Left ventricle myocardium inferior (tissue), 1 donor: ENCODE data around the gene CEP55. TPM values are rescaled to one million over a fixed set of nuclear protein-coding genes. Genes with fewer than 3 reads are reported as not detected.
"Not testable (repeated sequence)": the region's sequence is repeated elsewhere in the genome, so short reads cannot be mapped to it uniquely, and the experiment has no call there.

ENCODE experiments used
- DNase-seq: peaks from one replicate; pipeline ENCODE4 v3.0.0-alpha.2; 2020
- H3K27ac ChIP-seq: fragments of 200-600 bp; replicated peaks from 2 replicates; pipeline ENCODE4 v1.8.0; 2021
- H3K27me3 ChIP-seq: fragments of 200-600 bp; 2 replicates; pipeline ENCODE4 v1.8.0; 2021; ENCODE audit warnings: low read depth
- H3K36me3 ChIP-seq: fragments of 200-600 bp; 2 replicates; pipeline ENCODE4 v1.8.0; 2021
- H3K4me1 ChIP-seq: fragments of 200-600 bp; 2 replicates; pipeline ENCODE4 v1.8.0; 2021
- H3K4me3 ChIP-seq: fragments of 200-600 bp; 2 replicates; pipeline ENCODE4 v1.8.0; 2021; ENCODE audit warnings: mild to moderate bottlenecking, moderate library complexity
- H3K9me3 ChIP-seq: fragments of 200-600 bp; replicated peaks from 2 replicates; pipeline ENCODE4 v1.8.0; 2021
- intact Hi-C: fragments of 100-400 bp; cut with micrococcal nuclease; formaldehyde crosslinking; loops from one replicate; pipeline ENCODE4 v1.11.0; 2022
- total RNA-seq: library from RNA; stranded (reverse); fragmentation: NEBNext Ultra II Directional; extraction: Animal tissue kit (Norgen Biotek cat#: 25700); gene quantifications from one replicate; pipeline ENCODE4 v1.2.1, GENCODE V29; 2021
- TF ChIP-seq, protein P1 (sequence below): fragments of 200-600 bp; IDR thresholded peaks from 2 replicates; pipeline ENCODE4 v1.8.0; 2021; ENCODE audit warnings: antibody characterized with exemption, mild to moderate bottlenecking, borderline replicate concordance
- donor health status: DM: no; HTN: yes; CAD: no; lungs with severe emphysema.

The CEP55 gene
- total RNA-seq, 1 donor from 2014 or later = 0.66 TPM

DNA sequence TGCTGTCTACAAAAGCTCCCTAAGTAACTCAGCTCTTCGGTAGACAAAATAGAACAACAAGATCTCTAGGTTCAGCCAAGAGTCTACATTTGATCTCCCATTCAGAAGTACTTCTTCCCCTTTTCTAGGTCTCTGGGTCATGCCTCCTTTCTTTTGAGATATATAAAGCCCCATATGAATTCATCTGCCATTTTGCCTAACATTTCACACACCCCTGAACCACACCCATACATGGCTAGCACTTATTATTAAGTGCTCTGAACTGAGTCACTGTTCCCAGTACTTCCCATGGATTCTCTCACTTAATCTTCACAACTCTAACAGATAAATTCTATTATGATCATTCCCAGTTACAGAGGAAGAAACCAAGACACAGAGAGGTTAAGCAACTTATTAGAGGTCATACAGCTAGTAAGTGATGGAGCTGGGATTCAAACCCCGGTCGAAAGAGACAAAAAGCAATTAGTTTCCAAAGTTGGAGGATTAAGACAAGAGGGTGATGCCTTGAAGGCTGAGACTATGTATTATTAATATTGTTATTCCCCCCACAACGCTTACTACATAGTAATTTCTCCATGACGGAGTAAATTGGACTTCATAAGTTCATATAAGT is 31.5 kb upstream of the CEP55 start:
- Histone ChIP-seq H3K36me3 (no peaks in the 10 kb centered on the region), H3K9me3 (no peaks in the 10 kb centered on the region), H3K4me3 (no peak overlapping the region), H3K27me3 (no peaks in the 10 kb centered on the region), H3K4me1 (peaks cover 75% of the 10 kb centered on the region), H3K27ac (peak overlapping the region; percentile 93)
- intact Hi-C loops = no loop called here
- TF ChIP-seq, protein P1, sequence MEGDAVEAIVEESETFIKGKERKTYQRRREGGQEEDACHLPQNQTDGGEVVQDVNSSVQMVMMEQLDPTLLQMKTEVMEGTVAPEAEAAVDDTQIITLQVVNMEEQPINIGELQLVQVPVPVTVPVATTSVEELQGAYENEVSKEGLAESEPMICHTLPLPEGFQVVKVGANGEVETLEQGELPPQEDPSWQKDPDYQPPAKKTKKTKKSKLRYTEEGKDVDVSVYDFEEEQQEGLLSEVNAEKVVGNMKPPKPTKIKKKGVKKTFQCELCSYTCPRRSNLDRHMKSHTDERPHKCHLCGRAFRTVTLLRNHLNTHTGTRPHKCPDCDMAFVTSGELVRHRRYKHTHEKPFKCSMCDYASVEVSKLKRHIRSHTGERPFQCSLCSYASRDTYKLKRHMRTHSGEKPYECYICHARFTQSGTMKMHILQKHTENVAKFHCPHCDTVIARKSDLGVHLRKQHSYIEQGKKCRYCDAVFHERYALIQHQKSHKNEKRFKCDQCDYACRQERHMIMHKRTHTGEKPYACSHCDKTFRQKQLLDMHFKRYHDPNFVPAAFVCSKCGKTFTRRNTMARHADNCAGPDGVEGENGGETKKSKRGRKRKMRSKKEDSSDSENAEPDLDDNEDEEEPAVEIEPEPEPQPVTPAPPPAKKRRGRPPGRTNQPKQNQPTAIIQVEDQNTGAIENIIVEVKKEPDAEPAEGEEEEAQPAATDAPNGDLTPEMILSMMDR = no peak
- no peak for DNase-seq

DNA sequence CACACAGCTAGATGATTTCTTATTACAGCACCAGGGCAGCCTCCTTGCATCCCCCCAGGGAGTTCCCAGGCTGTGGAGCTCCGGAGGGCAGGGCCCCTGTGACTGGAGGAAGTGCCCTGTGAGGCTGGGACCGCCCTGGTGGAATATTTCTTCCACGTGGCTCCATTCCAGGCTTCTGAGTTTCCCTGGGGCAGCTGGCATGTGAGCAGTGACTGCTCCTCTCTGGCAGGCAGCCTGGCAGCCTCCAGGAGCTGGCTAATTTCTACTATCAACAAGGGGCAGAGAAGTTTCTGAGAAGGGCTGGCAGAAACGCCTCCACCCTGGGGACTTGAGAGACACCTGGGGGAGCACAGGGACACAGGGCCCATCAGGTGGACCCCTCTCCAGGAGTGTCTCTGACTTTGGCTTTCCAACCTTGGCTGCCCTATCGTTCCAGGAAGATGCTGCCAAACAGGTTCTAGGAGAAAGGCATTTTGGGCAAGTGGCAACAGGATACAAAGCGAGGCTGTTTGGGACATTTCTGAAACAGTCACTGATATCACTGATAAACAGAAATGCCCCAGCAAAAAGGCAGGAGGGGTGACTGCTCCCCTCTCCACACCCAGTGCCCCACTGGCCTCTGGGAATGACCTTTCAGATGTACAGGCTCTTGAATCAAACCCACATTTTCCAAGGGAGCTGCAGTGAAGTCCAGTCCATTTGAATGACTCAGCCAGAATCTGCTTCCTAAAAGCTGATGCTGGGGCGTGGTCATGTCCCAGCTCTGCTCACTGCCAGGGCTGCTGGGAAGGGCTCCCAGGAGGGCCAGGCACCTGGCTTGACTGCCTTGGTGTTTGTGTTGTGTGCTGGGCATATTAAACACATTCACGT is 30.4 kb upstream of the CEP55 start:
- Histone ChIP-seq H3K9me3 (no peaks in the 10 kb centered on the region), H3K27ac (peak overlapping the region; percentile 93), H3K4me3 (peak overlapping the region; percentile 43), H3K36me3 (no peaks in the 10 kb centered on the region), H3K27me3 (no peaks in the 10 kb centered on the region), H3K4me1 (peaks cover 79% of the 10 kb centered on the region)
- TF ChIP-seq, protein P1 = no peak
- DNase-seq = peak; percentile 75
- intact Hi-C loops = no loop called here

DNA sequence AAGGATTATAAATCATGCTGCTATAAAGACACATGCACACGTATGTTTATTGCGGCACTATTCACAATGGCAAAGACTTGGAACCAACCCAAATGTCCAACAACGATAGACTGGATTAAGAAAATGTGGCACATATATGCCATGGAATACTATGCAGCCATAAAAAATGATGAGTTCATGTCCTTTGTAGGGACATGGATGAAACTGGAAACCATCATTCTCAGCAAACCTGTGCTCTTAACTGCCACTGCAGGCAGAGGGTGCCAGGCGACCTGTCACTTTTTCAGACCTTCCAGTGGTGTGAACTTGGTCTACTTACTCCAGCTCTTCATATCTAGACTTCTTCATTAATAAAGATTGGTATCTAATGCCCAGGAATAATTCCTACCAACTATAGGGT is 28.8 kb upstream of the CEP55 start:
- H3K27ac ChIP-seq = peak overlapping the region; percentile 62
- H3K9me3 ChIP-seq, DNase-seq, intact Hi-C loops, H3K36me3 ChIP-seq, H3K27me3 ChIP-seq, H3K4me3 ChIP-seq: not testable (repeated sequence)
- peaks cover 74% of the 10 kb centered on the region for H3K4me1 ChIP-seq

DNA sequence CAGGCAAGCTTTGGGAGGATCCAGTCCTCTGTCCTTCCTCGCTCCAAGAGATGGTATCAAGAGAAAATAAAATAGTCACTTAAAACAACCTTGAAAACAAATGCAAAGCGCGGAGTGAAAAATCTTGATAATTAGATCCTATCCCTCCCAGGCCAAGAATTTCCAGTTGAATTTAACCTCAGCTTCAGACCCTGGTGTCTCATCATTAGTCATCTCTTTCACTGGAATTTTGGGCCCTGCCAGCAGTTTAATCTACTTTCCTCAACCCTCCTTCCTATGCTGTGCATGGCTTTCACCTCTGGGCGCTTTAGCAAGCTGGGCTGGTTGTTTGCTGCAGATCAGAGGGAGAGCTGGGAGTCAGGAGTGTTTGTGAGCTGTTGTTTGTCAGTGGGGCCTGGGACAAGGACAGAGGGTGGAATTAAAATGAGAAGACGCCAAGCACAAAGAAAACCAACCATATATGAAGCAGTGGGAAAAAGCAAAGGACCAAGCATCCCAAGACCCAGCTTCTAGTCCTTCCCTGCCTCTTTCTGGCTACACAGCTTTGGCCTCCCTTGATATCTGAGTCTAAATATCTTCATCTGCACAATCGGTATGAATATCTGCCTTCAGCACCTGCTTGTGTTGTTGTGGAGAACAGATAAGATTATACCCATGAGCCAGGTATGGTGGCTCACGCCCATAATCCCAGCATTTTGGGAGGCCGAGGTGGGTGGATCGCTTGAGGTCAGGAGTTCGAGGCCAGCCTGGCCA is 27.8 kb upstream of the CEP55 start:
- intact Hi-C loops = no loop called here
- Histone ChIP-seq H3K27ac (peak overlapping the region; percentile 62), H3K4me3 (no peak overlapping the region), H3K4me1 (peaks cover 76% of the 10 kb centered on the region), H3K36me3 (no peaks in the 10 kb centered on the region), H3K27me3 (no peaks in the 10 kb centered on the region), H3K9me3 (no peaks in the 10 kb centered on the region)
- TF ChIP-seq, protein P1 = no peak
- no peak for DNase-seq

DNA sequence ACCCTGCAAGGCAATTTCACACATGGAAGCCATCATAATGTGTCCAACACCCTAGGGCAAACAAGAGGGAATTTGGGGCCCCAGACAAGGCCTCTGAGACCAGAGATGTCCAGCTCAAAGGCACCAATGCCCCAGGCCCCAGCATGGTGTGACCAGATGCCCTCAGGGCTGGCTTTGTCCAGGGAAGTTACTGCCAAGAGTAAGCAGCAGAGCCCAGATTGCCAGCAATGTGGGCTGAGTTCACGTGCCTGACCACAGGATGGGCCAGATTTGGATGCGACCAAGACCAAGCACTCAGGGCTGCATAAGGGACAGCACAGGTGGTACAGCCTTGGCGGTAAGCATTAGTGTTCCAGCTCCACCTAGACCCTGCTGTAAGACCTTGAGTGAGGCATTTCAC is 27.0 kb upstream of the CEP55 start:
- Histone ChIP-seq H3K4me1 (peaks cover 73% of the 10 kb centered on the region), H3K27ac (peak overlapping the region; percentile 44)

More for the DNA sequence above, 27.0 kb upstream of the CEP55 start:
- peak; percentile 21 for DNase-seq
- no peak overlapping the region for H3K4me3 ChIP-seq
- H3K9me3 ChIP-seq = no peaks in the 10 kb centered on the region
- H3K36me3 ChIP-seq = no peaks in the 10 kb centered on the region
- intact Hi-C loops = no loop called here
- no peaks in the 10 kb centered on the region for H3K27me3 ChIP-seq
- TF ChIP-seq, protein P1 = no peak
